ENCODE results near the gene LYG1. TPM values are rescaled to one million over a fixed set of nuclear protein-coding genes. Genes with fewer than 3 reads are reported as not detected.
"Not testable (repeated sequence)": the region's sequence is repeated elsewhere in the genome, so short reads cannot be mapped to it uniquely, and the experiment has no call there.

Gene LYG1
- total RNA-seq, 1 donor from 2014 or later = not detected

- DNase-seq (ENCODE audit: low spot score in 2 of 2) = no peak
- no peak overlapping the region for H3K27ac ChIP-seq
- H3K9me3 ChIP-seq = no peaks in the 10 kb centered on the region
- intact Hi-C loops (cut with DNase I) = no loop called here
- H3K27me3 ChIP-seq = no peaks in the 10 kb centered on the region
- H3K4me3 ChIP-seq = no peak overlapping the region
- TF ChIP-seq CTCF (IDR thresholded peaks at IDR 0.05) = no peak
- no peaks in the 10 kb centered on the region for H3K4me1 ChIP-seq
- peaks cover 0 to 9% of the 10 kb centered on the region in 2 donors for H3K36me3 ChIP-seq
Observed at GRCh38 chr2:99278793-99279291, 22.2 kb downstream of the LYG1 start.

- H3K36me3 ChIP-seq; H3K4me3 ChIP-seq; DNase-seq (ENCODE audit: low spot score in 2 of 2); H3K4me1 ChIP-seq; H3K27ac ChIP-seq; H3K9me3 ChIP-seq; H3K27me3 ChIP-seq; intact Hi-C loops (cut with DNase I): not testable (repeated sequence)
Observed at GRCh38 chr2:99278195-99278765, 22.7 kb downstream of the LYG1 start.

- DNase-seq (ENCODE audit: low spot score in 2 of 2) = no peak
- no peaks in the 10 kb centered on the region for H3K4me1 ChIP-seq
- H3K27me3 ChIP-seq = no peaks in the 10 kb centered on the region
- H3K27ac ChIP-seq = no peak overlapping the region
- intact Hi-C loops (cut with DNase I) = no loop called here
- H3K4me3 ChIP-seq = no peak overlapping the region
- no peaks in the 10 kb centered on the region for H3K36me3 ChIP-seq
- no peaks in the 10 kb centered on the region for H3K9me3 ChIP-seq
- TF ChIP-seq CTCF (IDR thresholded peaks at IDR 0.05) = no peak
Observed at GRCh38 chr2:99275882-99276281, 25.1 kb downstream of the LYG1 start.

GRCh38 chr2:99261242-99261641 lies 39.8 kb downstream of the LYG1 start:
- DNase-seq (ENCODE audit: low spot score in 2 of 2) = no peak
- no peaks in the 10 kb centered on the region for H3K27me3 ChIP-seq
- no peak overlapping the region for H3K4me3 ChIP-seq
- no peaks in the 10 kb centered on the region for H3K36me3 ChIP-seq
- peaks cover 0 to 4% of the 10 kb centered on the region in 2 donors for H3K9me3 ChIP-seq
- TF ChIP-seq CTCF (IDR thresholded peaks at IDR 0.05) = no peak
- no peaks in the 10 kb centered on the region for H3K4me1 ChIP-seq
- no peak overlapping the region for H3K27ac ChIP-seq
- intact Hi-C loops (cut with DNase I) = no loop called here

GRCh38 chr2:99260184-99260583 lies 40.8 kb downstream of the LYG1 start:
- Histone ChIP-seq H3K27ac (no peak overlapping the region), H3K9me3 (peaks cover 0 to 4% of the 10 kb centered on the region in 2 donors)
- no peak for DNase-seq (ENCODE audit: low spot score in 2 of 2)

GRCh38 chr2:99259465-99259864 lies 41.5 kb downstream of the LYG1 start:
- no peak for TF ChIP-seq CTCF (IDR thresholded peaks at IDR 0.05)
- Histone ChIP-seq H3K36me3 (no peaks in the 10 kb centered on the region), H3K4me1 (no peaks in the 10 kb centered on the region), H3K4me3 (no peak overlapping the region), H3K9me3 (peaks cover 0 to 4% of the 10 kb centered on the region in 2 donors), H3K27ac (no peak overlapping the region), H3K27me3 (no peaks in the 10 kb centered on the region)
- DNase-seq (ENCODE audit: low spot score in 2 of 2) = no peak
- intact Hi-C loops (cut with DNase I) = no loop called here

More at GRCh38 chr2:99260184-99260583, 40.8 kb downstream of the LYG1 start:
- H3K27me3 ChIP-seq = no peaks in the 10 kb centered on the region
- TF ChIP-seq CTCF (IDR thresholded peaks at IDR 0.05) = no peak
- H3K4me3 ChIP-seq = no peak overlapping the region
- H3K4me1 ChIP-seq = no peaks in the 10 kb centered on the region
- H3K36me3 ChIP-seq = no peaks in the 10 kb centered on the region
- intact Hi-C loops (cut with DNase I) = no loop called here

Data from ascending aorta (tissue), 2 donors.